OCI-LY3 (cell line): Measurements from ENCODE around the gene STPG1.

Source experiments
- CTCF ChIP-seq: fragments of 200-600, 300-600 bp; sonication (generic); IDR thresholded peaks from 2 replicates; pipeline ENCODE4 v1.5.1; 2014; ENCODE audit warnings: antibody characterized with exemption, low read length, low read depth
- EZH2phosphoT487 ChIP-seq: fragments of 200-600 bp; shearing (Covaris generic); IDR thresholded peaks from 2 replicates; pipeline ENCODE4 v1.6.1; 2018; ENCODE audit warnings: antibody characterized with exemption, mixed run types, low read depth

- TF ChIP-seq CTCF (no peak), EZH2phosphoT487 (no peak)
These were observed 61.5 kb downstream of the STPG1 start for GRCh38 chr1:24351918-24352627.
